ENCODE results near the gene NAV3. TPM values are rescaled to one million over a fixed set of nuclear protein-coding genes. Genes with fewer than 3 reads are reported as not detected.

The NAV3 gene
- total and polyA plus RNA-seq, 10 donors: 0.74 to 111 (median 40.4) TPM

- H3K4me3 ChIP-seq: peak overlapping the region in 2 of 8 donors; percentile 1 to 29
- no peaks in the 10 kb centered on the region for H3K36me3 ChIP-seq
- TF ChIP-seq CTCF (IDR thresholded peaks at IDR 0.05 in 8 of 11, conservative IDR thresholded peaks at IDR 0.05 in 3 of 11) (peak; percentile 39 to 89 (median 69)), POLR2AphosphoS5 (IDR thresholded peaks at IDR 0.05) (peak in 1 of 3 donors; percentile 60), POLR2A (IDR thresholded peaks at IDR 0.05) (no peak)
- peaks cover 0 to 9% (median 0%) of the 10 kb centered on the region in 6 donors for H3K4me1 ChIP-seq
- no peaks in the 10 kb centered on the region for H3K27me3 ChIP-seq (replicated peaks in 1 of 7)
- 0 to 6% (median 2%) methylated on average over 6 of the region's 6 CpGs for WGBS, 5 donors
- peak; percentile 70 for DNase-seq
- H3K27ac ChIP-seq: peak overlapping the region in 1 of 8 donors; percentile 28
- H3K9me3 ChIP-seq: no peaks in the 10 kb centered on the region
- intact Hi-C loops (cut with DNase I; ENCODE audit: low total_unique reads): loop anchor here (5.0 kb wide), 1 partner anchor 203 kb away; no protein-coding TSS in a partner anchor
Measured at GRCh38 chr12:77925536-77926108, 94.9 kb downstream of the NAV3 start.

GRCh38 chr12:77928078-77928477 lies 97.4 kb downstream of the NAV3 start:
- Histone ChIP-seq H3K4me3 (no peak overlapping the region), H3K27me3 (replicated peaks in 1 of 7) (no peaks in the 10 kb centered on the region), H3K9me3 (no peaks in the 10 kb centered on the region), H3K36me3 (no peaks in the 10 kb centered on the region), H3K27ac (no peak overlapping the region), H3K4me1 (peaks cover 0 to 9% (median 0%) of the 10 kb centered on the region in 6 donors)
- peak; percentile 19 for DNase-seq
- 86 to 95% (median 92%) methylated on average over 8 of the region's 8 CpGs for WGBS, 5 donors
- no peak for TF ChIP-seq POLR2A (IDR thresholded peaks at IDR 0.05)
- intact Hi-C loops (cut with DNase I; ENCODE audit: low total_unique reads): loop anchor here (5.0 kb wide), 1 partner anchor 206 kb away; no protein-coding TSS in a partner anchor

GRCh38 chr12:77932216-77932615 lies 101.5 kb downstream of the NAV3 start:
- Histone ChIP-seq H3K27ac (no peak overlapping the region), H3K27me3 (replicated peaks in 1 of 7) (no peaks in the 10 kb centered on the region), H3K36me3 (no peaks in the 10 kb centered on the region), H3K9me3 (peaks cover 0 to 4% (median 0%) of the 10 kb centered on the region in 8 donors), H3K4me3 (no peak overlapping the region), H3K4me1 (no peaks in the 10 kb centered on the region)
- TF ChIP-seq POLR2AphosphoS5 (IDR thresholded peaks at IDR 0.05): no peak
- TF ChIP-seq POLR2A (IDR thresholded peaks at IDR 0.05): no peak
- no peak for TF ChIP-seq CTCF (IDR thresholded peaks at IDR 0.05 in 8 of 11, conservative IDR thresholded peaks at IDR 0.05 in 3 of 11)
- intact Hi-C loops (cut with DNase I; ENCODE audit: low total_unique reads): no loop called here
- WGBS, 5 donors: 84 to 93% (median 92%) methylated on average over 2 of the region's 2 CpGs
- no peak for DNase-seq

- no peak for DNase-seq
- Histone ChIP-seq H3K27me3 (replicated peaks in 1 of 7) (no peaks in the 10 kb centered on the region), H3K27ac (no peak overlapping the region), H3K36me3 (no peaks in the 10 kb centered on the region), H3K4me1 (peaks cover 0 to 10% (median 0%) of the 10 kb centered on the region in 6 donors), H3K9me3 (peaks cover 0 to 4% (median 0%) of the 10 kb centered on the region in 8 donors), H3K4me3 (no peak overlapping the region)
- intact Hi-C loops (cut with DNase I; ENCODE audit: low total_unique reads): no loop called here
- TF ChIP-seq POLR2A (IDR thresholded peaks at IDR 0.05) (no peak), CTCF (IDR thresholded peaks at IDR 0.05 in 8 of 11, conservative IDR thresholded peaks at IDR 0.05 in 3 of 11) (no peak), POLR2AphosphoS5 (IDR thresholded peaks at IDR 0.05) (no peak)
Measured at GRCh38 chr12:77938301-77938700, 107.6 kb downstream of the NAV3 start.

Measured in spleen (tissue), 11 donors.